Measurements from ENCODE around the gene RUFY4. TPM values are rescaled to one million over a fixed set of nuclear protein-coding genes. Genes with fewer than 3 reads are reported as not detected.

Gene RUFY4
- total and polyA plus RNA-seq, 2 donors (not counting 3 experiments of a cell fraction or from before 2014, with no cell fraction given): not detected

DNA sequence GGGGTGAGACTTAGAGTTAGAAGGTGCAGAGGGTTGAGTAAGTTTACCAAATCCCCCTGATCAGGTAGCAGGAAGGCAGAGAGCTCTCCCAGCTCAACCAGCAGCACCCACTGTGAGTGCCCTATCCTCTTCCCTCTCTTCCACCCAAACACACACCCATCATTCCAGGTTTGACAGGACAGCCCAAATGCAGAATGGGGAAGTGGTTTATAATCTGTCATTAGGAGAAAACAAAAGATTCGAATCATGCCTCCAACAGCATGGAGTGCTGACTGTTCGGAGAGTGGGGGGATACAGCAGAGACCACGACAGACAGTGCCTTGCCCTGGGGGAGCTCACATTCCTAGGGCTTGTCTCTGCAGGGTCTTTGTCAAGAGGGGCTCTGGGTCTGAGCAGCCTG lies 68.5 kb downstream of the RUFY4 start:
- Histone ChIP-seq H3K4me3 (replicated peaks in 1 of 3; ENCODE audit: insufficient read depth in 1 of 3, low read depth in 1 of 3, low read length in 3 of 3) (no peak overlapping the region), H3K36me3 (ENCODE audit: control insufficient read depth in 2 of 2, extremely low read depth in 1 of 2, insufficient read depth in 2 of 2, low read length in 2 of 2) (no peaks in the 10 kb centered on the region), H3K9me3 (replicated peaks; ENCODE audit: control insufficient read depth, insufficient read depth, low read length) (no peaks in the 10 kb centered on the region), H3K9ac (replicated peaks; ENCODE audit: extremely low read depth, insufficient read depth, low read length) (no peak overlapping the region), H4K20me1 (replicated peaks; ENCODE audit: control insufficient read depth, extremely low read depth, insufficient read depth, low read length) (no peaks in the 10 kb centered on the region), H3K27ac (ENCODE audit: insufficient read depth, low read depth, low read length) (no peak overlapping the region), H3K4me2 (ENCODE audit: insufficient read depth, low read length) (no peak overlapping the region), H3K9me1 (replicated peaks; ENCODE audit: control insufficient read depth, extremely low read depth, insufficient read depth, low read length) (no peaks in the 10 kb centered on the region), H3K27me3 (ENCODE audit: control insufficient read depth in 2 of 2, insufficient read depth in 2 of 2, low read length in 2 of 2) (peaks cover 0 to 7% of the 10 kb centered on the region in 2 experiments), H3K4me1 (ENCODE audit: control insufficient read depth, extremely low read depth, insufficient read depth, low read length) (no peaks in the 10 kb centered on the region), H2AFZ (ENCODE audit: low read depth, low read length) (no peak overlapping the region), H3K79me2 (ENCODE audit: control insufficient read depth, insufficient read depth, low read length) (no peaks in the 10 kb centered on the region)
- CTCF ChIA-PET: no interaction called here
- no TSS peak for BruUV-seq (replicated peaks)
- dilution Hi-C loops (cut with MboI; ENCODE audit: extremely low pct_ligation_motif_present, low sequenced_read_pairs) (no loop called here), intact Hi-C loops (cut with micrococcal nuclease) (no loop called here)
- DNase-seq (ENCODE audit: low read depth, low spot score) (no peak), FAIRE-seq (no peak)
- no peak for TF ChIP-seq JUN (IDR thresholded peaks at IDR 0.05; ENCODE audit: borderline replicate concordance, insufficient read depth, insufficient read length, low read depth)
- no peak for TF ChIP-seq GATA2 (IDR thresholded peaks at IDR 0.05; ENCODE audit: insufficient read depth, insufficient read length, low read depth, low read length)
- TF ChIP-seq POLR2A (IDR thresholded peaks at IDR 0.05; ENCODE audit: low read depth, low read length): no peak
- TF ChIP-seq, protein P1, sequence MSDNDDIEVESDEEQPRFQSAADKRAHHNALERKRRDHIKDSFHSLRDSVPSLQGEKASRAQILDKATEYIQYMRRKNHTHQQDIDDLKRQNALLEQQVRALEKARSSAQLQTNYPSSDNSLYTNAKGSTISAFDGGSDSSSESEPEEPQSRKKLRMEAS (IDR thresholded peaks at IDR 0.05; ENCODE audit: insufficient read depth, insufficient read length): no peak
- TF ChIP-seq POLR2AphosphoS5 (IDR thresholded peaks at IDR 0.05; ENCODE audit: insufficient read depth, low read depth, low read length): no peak
- TF ChIP-seq EZH2 (IDR thresholded peaks at IDR 0.05; ENCODE audit: borderline replicate concordance, low read depth, low read length, severe bottlenecking): no peak
- TF ChIP-seq, protein P2, sequence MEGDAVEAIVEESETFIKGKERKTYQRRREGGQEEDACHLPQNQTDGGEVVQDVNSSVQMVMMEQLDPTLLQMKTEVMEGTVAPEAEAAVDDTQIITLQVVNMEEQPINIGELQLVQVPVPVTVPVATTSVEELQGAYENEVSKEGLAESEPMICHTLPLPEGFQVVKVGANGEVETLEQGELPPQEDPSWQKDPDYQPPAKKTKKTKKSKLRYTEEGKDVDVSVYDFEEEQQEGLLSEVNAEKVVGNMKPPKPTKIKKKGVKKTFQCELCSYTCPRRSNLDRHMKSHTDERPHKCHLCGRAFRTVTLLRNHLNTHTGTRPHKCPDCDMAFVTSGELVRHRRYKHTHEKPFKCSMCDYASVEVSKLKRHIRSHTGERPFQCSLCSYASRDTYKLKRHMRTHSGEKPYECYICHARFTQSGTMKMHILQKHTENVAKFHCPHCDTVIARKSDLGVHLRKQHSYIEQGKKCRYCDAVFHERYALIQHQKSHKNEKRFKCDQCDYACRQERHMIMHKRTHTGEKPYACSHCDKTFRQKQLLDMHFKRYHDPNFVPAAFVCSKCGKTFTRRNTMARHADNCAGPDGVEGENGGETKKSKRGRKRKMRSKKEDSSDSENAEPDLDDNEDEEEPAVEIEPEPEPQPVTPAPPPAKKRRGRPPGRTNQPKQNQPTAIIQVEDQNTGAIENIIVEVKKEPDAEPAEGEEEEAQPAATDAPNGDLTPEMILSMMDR (IDR thresholded peaks at IDR 0.05; ENCODE audit: extremely low read depth in 1 of 2, insufficient read depth in 1 of 2, low read depth in 1 of 2, low read length in 2 of 2): no peak
- TF ChIP-seq MYC (IDR thresholded peaks at IDR 0.05; ENCODE audit: low read depth, low read length): no peak
- TF ChIP-seq FOS (IDR thresholded peaks at IDR 0.05; ENCODE audit: borderline replicate concordance, insufficient read depth, low read length): no peak
- POLR2A ChIA-PET: no interaction called here

Measured in endothelial cell of umbilical vein (primary cell).